CD14-positive monocyte (primary cell): Measurements from ENCODE around the gene ZNF22. TPM values are rescaled to one million over a fixed set of nuclear protein-coding genes. Genes with fewer than 3 reads are reported as not detected.

Source experiments
- DNase-seq, 3 donors: peaks; one replicate each; pipeline ENCODE4 v3.0.0-alpha.2; 2011 to 2022
- H2AFZ ChIP-seq: 2 replicates; pipeline ENCODE4 v1.6.0; 2012; ENCODE audit warnings: mild to moderate bottlenecking, low read depth, low read length, inconsistent platforms; ENCODE audit not compliant: insufficient read depth, poor library complexity, severe bottlenecking
- H3K27ac ChIP-seq, 2 donors: 1 replicate in 1 of 2; 2 replicates in 1 of 2; pipeline ENCODE4 v1.5.1; 2012 to 2013; ENCODE audit warnings: low read length in 2 of 2, control low read depth in 1 of 2, inconsistent platforms in 1 of 2, low read depth in 1 of 2, mild to moderate bottlenecking in 1 of 2
- H3K27me3 ChIP-seq, 2 donors: one replicate each; pipeline versions ENCODE4 v1.6.0 to v1.6.1; 2011 to 2013; ENCODE audit warnings: low read length in 2 of 2; ENCODE audit not compliant: control insufficient read depth in 2 of 2, insufficient read depth in 2 of 2
- H3K36me3 ChIP-seq, 2 donors: replicated peaks in 1 of 2; 1 replicate in 1 of 2; 2 replicates in 1 of 2; pipeline versions ENCODE4 v1.5.1 to v1.6.1; 2012 to 2013; ENCODE audit warnings: low read length in 2 of 2, control low read depth in 1 of 2, inconsistent platforms in 1 of 2, mild to moderate bottlenecking in 1 of 2; ENCODE audit not compliant: insufficient read depth in 2 of 2, control insufficient read depth in 1 of 2
- H3K4me1 ChIP-seq, 2 donors: 1 replicate in 1 of 2; 2 replicates in 1 of 2; pipeline versions ENCODE4 v1.5.1 to v1.6.1; 2012 to 2013; ENCODE audit warnings: low read length in 2 of 2, control low read depth in 1 of 2, inconsistent platforms in 1 of 2, mild to moderate bottlenecking in 1 of 2, moderate library complexity in 1 of 2; ENCODE audit not compliant: insufficient read depth in 2 of 2, control insufficient read depth in 1 of 2
- H3K4me2 ChIP-seq: replicated peaks from 2 replicates; pipeline ENCODE3; 2012; ENCODE audit warnings: low read length, moderate library complexity, mild to moderate bottlenecking; ENCODE audit not compliant: poor library complexity, severe bottlenecking; ENCODE audit errors: extremely low read depth
- H3K4me3 ChIP-seq, 3 experiments: fragments of 200-600 bp in 1 of 3; sonication (generic) in 1 of 3; replicated peaks in 1 of 3; 1 replicate in 2 of 3; 2 replicates in 1 of 3; pipeline ENCODE4 v1.5.1; 2011 to 2013; ENCODE audit warnings: low read length in 3 of 3, mild to moderate bottlenecking in 3 of 3, control low read depth in 2 of 3, low read depth in 2 of 3, inconsistent platforms in 1 of 3, moderate library complexity in 1 of 3
- H3K79me2 ChIP-seq: 2 replicates; pipeline ENCODE4 v1.6.0; 2012; ENCODE audit warnings: mild to moderate bottlenecking, control low read depth, inconsistent platforms, low read length, moderate library complexity; ENCODE audit not compliant: insufficient read depth
- H3K9ac ChIP-seq: 2 replicates; pipeline ENCODE4 v1.6.0; 2017; ENCODE audit warnings: low read length, mild to moderate bottlenecking; ENCODE audit not compliant: insufficient read depth, poor library complexity, severe bottlenecking
- H3K9me3 ChIP-seq, 2 donors: replicated peaks in 1 of 2; 1 replicate in 1 of 2; 2 replicates in 1 of 2; pipeline versions ENCODE4 v1.5.1 to v1.6.1; 2012 to 2013; ENCODE audit warnings: low read length in 2 of 2, control low read depth in 1 of 2; ENCODE audit not compliant: control insufficient read depth in 1 of 2, insufficient read depth in 1 of 2
- H4K20me1 ChIP-seq: 2 replicates; pipeline ENCODE4 v1.6.0; 2012; ENCODE audit warnings: mild to moderate bottlenecking, low read length, control low read depth, moderate library complexity; ENCODE audit not compliant: insufficient read depth
- H3K27ac Mint-ChIP-seq, 7 donors: one replicate each; pipeline ENCODE4 v1.8.0; 2020; ENCODE audit warnings: mild to moderate bottlenecking in 7 of 7, mixed read lengths in 7 of 7, moderate library complexity in 6 of 7, inconsistent platforms in 2 of 7
- H3K27me3 Mint-ChIP-seq, 3 donors: one replicate each; pipeline ENCODE4 v1.8.0; 2021 to 2022; ENCODE audit warnings: low read depth in 3 of 3, mild to moderate bottlenecking in 3 of 3, mixed read lengths in 3 of 3, moderate library complexity in 3 of 3, inconsistent platforms in 1 of 3
- H3K36me3 Mint-ChIP-seq, 2 donors: one replicate each; pipeline ENCODE4 v1.8.0; 2020; ENCODE audit warnings: mixed read lengths in 2 of 2, inconsistent platforms in 1 of 2, mild to moderate bottlenecking in 1 of 2
- H3K4me1 Mint-ChIP-seq: one replicate; pipeline ENCODE4 v1.8.0; 2020; ENCODE audit warnings: mild to moderate bottlenecking, mixed read lengths
- H3K4me3 Mint-ChIP-seq, 2 donors: one replicate each; pipeline ENCODE4 v1.8.0; 2020; ENCODE audit warnings: mild to moderate bottlenecking in 2 of 2, mixed read lengths in 2 of 2, moderate library complexity in 1 of 2
- H3K9me3 Mint-ChIP-seq, 7 donors: one replicate each; pipeline ENCODE4 v1.8.0; 2020 to 2022; ENCODE audit warnings: mixed read lengths in 7 of 7, mild to moderate bottlenecking in 6 of 7, moderate library complexity in 6 of 7, inconsistent platforms in 2 of 7
- CTCF ChIP-seq: fragments of 200-600 bp; IDR thresholded peaks from one replicate; pipeline ENCODE4 v1.8.0; 2022; ENCODE audit warnings: antibody characterized with exemption, mild to moderate bottlenecking
- WGBS: methylation state at CpG from one replicate; pipeline ENCODE4 v1.1.5; 2013; ENCODE audit warnings: missing lambda C conversion rate; ENCODE audit not compliant: insufficient coverage; 5-methylcytosine and 5-hydroxymethylcytosine counted together
- intact Hi-C, 2 donors: fragments of 100-400 bp; cut with micrococcal nuclease; formaldehyde crosslinking; loops; one replicate each; pipeline versions ENCODE4 v1.15.0 to v1.15.1; 2023
- polyA plus RNA-seq, 3 donors: library from polyadenylated mRNA; depleted of rRNA in 1 of 3; unstranded in 2 of 3; stranded (reverse) in 1 of 3; fragments of 300-500 nt in 2 of 3; fragments of >200 nt in 1 of 3; fragmentation: Illumina TruSeq in 2 of 3; gene quantifications; 1 replicate in 2 of 3; 2 replicates in 1 of 3; pipeline ENCODE4 v1.2.3, GENCODE V29; 2012 to 2021

The ZNF22 gene
- polyA plus RNA-seq, 3 donors: 4.1 to 14.6 (median 10.4) TPM

- no peak overlapping the region for H3K4me3 Mint-ChIP-seq
- peaks cover 99 to 100% of the 10 kb centered on the region in 2 donors for H3K36me3 Mint-ChIP-seq
- peaks cover 95% of the 10 kb centered on the region for H4K20me1 ChIP-seq
- no peak overlapping the region for H3K27ac ChIP-seq
- H3K9me3 ChIP-seq: no peaks in the 10 kb centered on the region
- no peak for DNase-seq
- peaks cover 0 to 2% (median 0%) of the 10 kb centered on the region in 3 donors for H3K27me3 Mint-ChIP-seq
- no peak overlapping the region for H3K9ac ChIP-seq
- TF ChIP-seq CTCF: no peak
- H3K4me1 Mint-ChIP-seq: peaks cover under 1% of the 10 kb centered on the region
- H3K27ac Mint-ChIP-seq: peak overlapping the region in 2 of 7 donors; percentile 10 to 73
- no peaks in the 10 kb centered on the region for H3K27me3 ChIP-seq
- peaks cover 100% of the 10 kb centered on the region in 2 donors for H3K36me3 ChIP-seq
- no peak overlapping the region for H3K4me2 ChIP-seq
- H3K79me2 ChIP-seq: peaks cover 5% of the 10 kb centered on the region
- H3K4me1 ChIP-seq: no peaks in the 10 kb centered on the region
- no peaks in the 10 kb centered on the region for H3K9me3 Mint-ChIP-seq
- WGBS: 97% methylated on average over 9 of the region's 10 CpGs
- H3K4me3 ChIP-seq: no peak overlapping the region
- intact Hi-C loops: no loop called here
- H2AFZ ChIP-seq: no peak overlapping the region
These were observed 11.7 kb upstream of the ZNF22 start for GRCh38 chr10:44988957-44989585.

GRCh38 chr10:44989597-44990301 is 11.0 kb upstream of the ZNF22 start:
- H3K4me1 Mint-ChIP-seq: peaks cover 7% of the 10 kb centered on the region
- no peak overlapping the region for H2AFZ ChIP-seq
- H3K4me1 ChIP-seq: no peaks in the 10 kb centered on the region
- intact Hi-C loops: no loop called here
- DNase-seq: no peak
- peak overlapping the region in 1 of 2 donors; percentile 48 for H3K27ac ChIP-seq
- H3K79me2 ChIP-seq: peaks cover 5% of the 10 kb centered on the region
- H3K27me3 ChIP-seq: no peaks in the 10 kb centered on the region
- no peak overlapping the region for H3K9ac ChIP-seq
- H3K9me3 Mint-ChIP-seq: no peaks in the 10 kb centered on the region
- no peaks in the 10 kb centered on the region for H3K9me3 ChIP-seq
- peaks cover 100% of the 10 kb centered on the region in 2 donors for H3K36me3 ChIP-seq
- H4K20me1 ChIP-seq: peaks cover 96% of the 10 kb centered on the region
- H3K36me3 Mint-ChIP-seq: peaks cover 99 to 100% of the 10 kb centered on the region in 2 donors
- no peak overlapping the region for H3K4me3 Mint-ChIP-seq
- H3K4me2 ChIP-seq: no peak overlapping the region
- no peak overlapping the region for H3K4me3 ChIP-seq
- peak overlapping the region in 3 of 7 donors; percentile 30 to 50 (median 34) for H3K27ac Mint-ChIP-seq
- no peak for TF ChIP-seq CTCF
- 95% methylated on average over 3 of the region's 14 CpGs for WGBS
- peaks cover 0 to 2% (median 0%) of the 10 kb centered on the region in 3 donors for H3K27me3 Mint-ChIP-seq
